HEK293 (cell line): ENCODE results near the gene STAMBPL1.

Experiments
- CTCF ChIA-PET: fragments of 350-600 bp; formaldehyde crosslinking; extraction: SDS; loops from one replicate; lab custom pipeline; 2021; ENCODE audit warnings: antibody characterized with exemption; lab: Yijun Ruan, JAX
- POLR2A ChIA-PET: fragments of 300-600 bp; formaldehyde crosslinking; extraction: SDS; loops from one replicate; lab custom pipeline; 2020; ENCODE audit warnings: antibody characterized with exemption, inconsistent platforms; lab: Yijun Ruan, JAX
- H3K27ac ChIP-seq: fragments of 200-500 bp; sonication (Bioruptor generic); 2 replicates; pipeline ENCODE4 v1.5.1; 2014; ENCODE audit warnings: low read depth, low read length, control low read depth, inconsistent platforms; ENCODE audit errors: extremely low read depth
- H3K36me3 ChIP-seq, 2 experiments: fragments of 200-500 bp in 1 of 2; sonication (Bioruptor generic) in 1 of 2; 1 replicate in 1 of 2; 2 replicates in 1 of 2; pipeline ENCODE4 v1.5.1; 2014 to 2017; ENCODE audit warnings: inconsistent platforms in 2 of 2, low read length in 2 of 2; ENCODE audit not compliant: control insufficient read depth in 2 of 2, insufficient read depth in 1 of 2
- H3K4me1 ChIP-seq: fragments of 200-500 bp; sonication (Bioruptor generic); 2 replicates; pipeline ENCODE4 v1.5.1; 2014; ENCODE audit warnings: mild to moderate bottlenecking, low read length, inconsistent platforms; ENCODE audit not compliant: control insufficient read depth, insufficient read depth
- H3K4me3 ChIP-seq: 2 replicates; pipeline ENCODE4 v1.5.1; 2011; ENCODE audit warnings: low read depth, mild to moderate bottlenecking, control low read depth, low read length, moderate library complexity
- H3K9me3 ChIP-seq: fragments of 200-500 bp; sonication (Bioruptor generic); 2 replicates; pipeline ENCODE4 v1.5.1; 2014; ENCODE audit warnings: low read depth, low read length, inconsistent platforms; ENCODE audit not compliant: control insufficient read depth, insufficient read depth
- GLIS2 ChIP-seq: fragments of 450-650 bp; formaldehyde crosslinking; IDR thresholded peaks from 2 replicates; pipeline ENCODE4 v1.5.1; 2016; ENCODE audit warnings: missing biosample characterization, missing genetic modification characterization
- KLF9 ChIP-seq: fragments of 450-650 bp; formaldehyde crosslinking; IDR thresholded peaks from 2 replicates; pipeline ENCODE4 v1.5.1; 2016; ENCODE audit warnings: missing biosample characterization, missing genetic modification characterization, low read depth
- PBX3 ChIP-seq: sonication (generic); formaldehyde crosslinking; IDR thresholded peaks from 2 replicates; pipeline ENCODE4 v1.8.1; 2022; ENCODE audit warnings: mild to moderate bottlenecking, moderate library complexity, missing genetic modification reagents
- PRDM2 ChIP-seq: fragments of 450-650 bp; formaldehyde crosslinking; IDR thresholded peaks from 2 replicates; pipeline ENCODE4 v1.5.1; 2016; ENCODE audit warnings: missing biosample characterization, missing genetic modification characterization, borderline replicate concordance
- REST ChIP-seq: fragments of 450-650 bp; formaldehyde crosslinking; IDR thresholded peaks from 2 replicates; pipeline ENCODE4 v1.5.1; 2016; ENCODE audit warnings: missing biosample characterization, missing genetic modification characterization
- ZBTB20 ChIP-seq: fragments of 450-650 bp; formaldehyde crosslinking; IDR thresholded peaks from 2 replicates; pipeline ENCODE4 v1.5.1; 2016; ENCODE audit warnings: missing biosample characterization, missing genetic modification characterization
- ZBTB26 ChIP-seq: fragments of 450-650 bp; formaldehyde crosslinking; optimal IDR thresholded peaks from 2 replicates; pipeline ENCODE3; 2016; ENCODE audit warnings: missing biosample characterization, mild to moderate bottlenecking, missing genetic modification characterization
- ZBTB49 ChIP-seq: fragments of 450-650 bp; formaldehyde crosslinking; IDR thresholded peaks from 2 replicates; pipeline ENCODE4 v1.5.1; 2016; ENCODE audit warnings: missing biosample characterization, missing genetic modification characterization, low read depth
- ZFP37 ChIP-seq: fragments of 450-650 bp; formaldehyde crosslinking; IDR thresholded peaks from 2 replicates; pipeline ENCODE4 v1.5.1; 2016; ENCODE audit warnings: missing biosample characterization, missing genetic modification characterization
- ZNF214 ChIP-seq: fragments of 450-650 bp; formaldehyde crosslinking; IDR thresholded peaks from 2 replicates; pipeline ENCODE4 v1.5.1; 2017; ENCODE audit warnings: missing biosample characterization, mild to moderate bottlenecking, missing genetic modification characterization, borderline replicate concordance
- ZNF266 ChIP-seq: fragments of 450-650 bp; formaldehyde crosslinking; IDR thresholded peaks from 2 replicates; pipeline ENCODE4 v1.5.1; 2016; ENCODE audit warnings: missing biosample characterization, missing genetic modification characterization, low read depth
- ZNF324 ChIP-seq: fragments of 450-650 bp; formaldehyde crosslinking; IDR thresholded peaks from 2 replicates; pipeline ENCODE4 v1.5.1; 2016; ENCODE audit warnings: missing biosample characterization, missing genetic modification characterization
- ZNF362 ChIP-seq: fragments of 450-650 bp; formaldehyde crosslinking; IDR thresholded peaks from 2 replicates; pipeline ENCODE4 v1.5.1; 2016; ENCODE audit warnings: missing biosample characterization, missing genetic modification characterization
- ZNF398 ChIP-seq: fragments of 450-650 bp; formaldehyde crosslinking; IDR thresholded peaks from 2 replicates; pipeline ENCODE4 v1.5.1; 2017; ENCODE audit warnings: missing biosample characterization, missing genetic modification characterization
- ZNF514 ChIP-seq: fragments of 450-650 bp; formaldehyde crosslinking; IDR thresholded peaks from 2 replicates; pipeline ENCODE4 v1.5.1; 2016; ENCODE audit warnings: missing biosample characterization, missing genetic modification characterization
- ZNF692 ChIP-seq: fragments of 450-650 bp; formaldehyde crosslinking; IDR thresholded peaks from 2 replicates; pipeline ENCODE4 v1.5.1; 2016; ENCODE audit warnings: missing biosample characterization, missing genetic modification characterization
- ZNF776 ChIP-seq: fragments of 450-650 bp; formaldehyde crosslinking; IDR thresholded peaks from 2 replicates; pipeline ENCODE4 v1.5.0; 2017; ENCODE audit warnings: missing biosample characterization, missing genetic modification characterization, borderline replicate concordance

The STAMBPL1 gene

GRCh38 chr10:88954458-88955083 lies 74.5 kb downstream of the STAMBPL1 start:
- Histone ChIP-seq H3K36me3 (no peaks in the 10 kb centered on the region), H3K9me3 (no peaks in the 10 kb centered on the region), H3K27ac (no peak overlapping the region), H3K4me3 (no peak overlapping the region), H3K4me1 (peaks cover 13% of the 10 kb centered on the region)
- ChIA-PET POLR2A (no interaction called here), CTCF (interaction anchor here (0.9 to 1.5 kb wide), 4 partner anchors 8 to 118 kb away, joined by 3 to 6 read pairs (median 4); no protein-coding TSS in a partner anchor)
- TF ChIP-seq REST (tag by site-specific recombination) = no peak
- TF ChIP-seq ZNF776 = no peak
- TF ChIP-seq ZNF324 = no peak
- no peak for TF ChIP-seq KLF9 (tag by site-specific recombination)
- TF ChIP-seq ZBTB49 (tag by site-specific recombination) = no peak
- TF ChIP-seq ZBTB20 = no peak
- no peak for TF ChIP-seq ZNF362 (tag by site-specific recombination)
- TF ChIP-seq PRDM2 (tag by site-specific recombination) = no peak
- no peak for TF ChIP-seq ZNF266
- TF ChIP-seq ZBTB26 (tag by site-specific recombination) = no peak
- TF ChIP-seq PBX3 = no peak
- TF ChIP-seq ZNF398 (tag by site-specific recombination) = no peak
- TF ChIP-seq ZFP37 (tag by site-specific recombination) = no peak
- TF ChIP-seq ZNF514 = no peak
- TF ChIP-seq ZNF692 (tag by site-specific recombination) = no peak
- TF ChIP-seq ZNF214 (tag by site-specific recombination) = no peak
- TF ChIP-seq GLIS2 (tag by site-specific recombination) = no peak
